GM21447 (cell line): Measurements from ENCODE around the gene FAT1.

Experiments used
- ATAC-seq: cut with Tn5 transposase; IDR thresholded peaks from one replicate; pipeline ENCODE4 v1.9.1; 2021; ENCODE audit not compliant: unreplicated experiment

FAT1 gene

GRCh38 chr4:186755550-186756519, 32.2 kb upstream of the FAT1 start:
- no peak for ATAC-seq

- ATAC-seq: no peak
These were observed 31.3 kb upstream of the FAT1 start for GRCh38 chr4:186754976-186755375.

- ATAC-seq: no peak
These were observed 28.7 kb upstream of the FAT1 start for GRCh38 chr4:186752325-186752724.

GRCh38 chr4:186749611-186750281, 26.1 kb upstream of the FAT1 start:
- ATAC-seq: no peak

- no peak for ATAC-seq
These were observed 22.9 kb upstream of the FAT1 start for GRCh38 chr4:186746581-186746980.

GRCh38 chr4:186743261-186743660, 19.6 kb upstream of the FAT1 start:
- no peak for ATAC-seq

GRCh38 chr4:186740822-186741221, 17.2 kb upstream of the FAT1 start:
- ATAC-seq: no peak

- no peak for ATAC-seq
These were observed 16.3 kb upstream of the FAT1 start for GRCh38 chr4:186739802-186740434.

- ATAC-seq: no peak
These were observed 15.7 kb upstream of the FAT1 start for GRCh38 chr4:186739317-186739716.

- ATAC-seq: no peak
These were observed 14.8 kb upstream of the FAT1 start for GRCh38 chr4:186738421-186738820.

GRCh38 chr4:186737427-186737826, 13.8 kb upstream of the FAT1 start:
- no peak for ATAC-seq

- no peak for ATAC-seq
These were observed 12.8 kb upstream of the FAT1 start for GRCh38 chr4:186736466-186736865.

- no peak for ATAC-seq
These were observed 10.6 kb upstream of the FAT1 start for GRCh38 chr4:186734251-186734650.

- ATAC-seq: no peak
These were observed 10.1 kb upstream of the FAT1 start for GRCh38 chr4:186733778-186734177.

- no peak for ATAC-seq
These were observed 7.0 kb upstream of the FAT1 start for GRCh38 chr4:186730621-186731020.

GRCh38 chr4:186729856-186730255, 6.2 kb upstream of the FAT1 start:
- no peak for ATAC-seq

GRCh38 chr4:186728631-186729271, 5.1 kb upstream of the FAT1 start:
- no peak for ATAC-seq

GRCh38 chr4:186727977-186728519, 4.4 kb upstream of the FAT1 start:
- no peak for ATAC-seq

- ATAC-seq: no peak
These were observed 3.7 kb upstream of the FAT1 start for GRCh38 chr4:186727169-186727976.
